Measurements from ENCODE around the gene BACH2. TPM values are rescaled to one million over a fixed set of nuclear protein-coding genes. Genes with fewer than 3 reads are reported as not detected.

Gene BACH2
- total and polyA plus RNA-seq, 2 experiments from 2014 or later = 5.4 to 5.6 TPM

- no peak overlapping the region for H3K27ac ChIP-seq
- DNase-seq (ENCODE audit: low read depth in 1 of 2, low spot score in 1 of 2) = no peak
- H3K9me3 ChIP-seq (ENCODE audit: low read depth) = no peaks in the 10 kb centered on the region
- H3K36me3 ChIP-seq = no peaks in the 10 kb centered on the region
- no peaks in the 10 kb centered on the region for H3K4me1 ChIP-seq (ENCODE audit: low read depth)
- H3K27me3 ChIP-seq = no peaks in the 10 kb centered on the region
- no peak overlapping the region for H3K4me3 ChIP-seq
- no peak for TF ChIP-seq CTCF (IDR thresholded peaks at IDR 0.05; ENCODE audit: low read depth, low read length)
These were observed 252.3 kb downstream of the BACH2 start for GRCh38 chr6:90044182-90044832.

GRCh38 chr6:90040931-90041330 is 255.7 kb downstream of the BACH2 start:
- H3K27me3 ChIP-seq = no peaks in the 10 kb centered on the region
- H3K36me3 ChIP-seq = no peaks in the 10 kb centered on the region
- no peak overlapping the region for H3K4me3 ChIP-seq
- no peak overlapping the region for H3K27ac ChIP-seq
- H3K9me3 ChIP-seq (ENCODE audit: low read depth) = no peaks in the 10 kb centered on the region
- DNase-seq (ENCODE audit: low read depth in 1 of 2, low spot score in 1 of 2) = no peak
- TF ChIP-seq CTCF (IDR thresholded peaks at IDR 0.05; ENCODE audit: low read depth, low read length) = no peak
- no peaks in the 10 kb centered on the region for H3K4me1 ChIP-seq (ENCODE audit: low read depth)

DNA sequence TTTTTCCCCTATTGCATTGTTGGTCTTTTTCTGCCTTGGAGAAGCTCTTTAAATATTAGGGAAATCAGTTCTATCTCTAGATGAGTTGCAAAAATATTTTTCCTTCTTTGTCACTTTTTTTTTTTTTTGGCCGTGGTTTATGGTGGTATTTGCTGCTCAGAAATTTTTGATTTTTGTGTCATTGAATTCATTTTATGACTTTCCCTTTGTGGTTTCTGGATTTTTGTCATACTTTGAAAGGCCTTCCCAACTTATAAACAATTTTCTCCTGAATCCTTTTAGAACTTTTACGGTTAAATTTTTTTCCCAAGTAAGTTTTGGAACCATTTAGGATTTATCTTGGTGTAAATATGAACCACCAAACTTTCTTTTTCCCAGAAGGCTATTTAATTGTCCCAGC is 256.7 kb downstream of the BACH2 start:
- TF ChIP-seq CTCF (IDR thresholded peaks at IDR 0.05; ENCODE audit: low read depth, low read length) = no peak
- H3K4me3 ChIP-seq = no peak overlapping the region
- DNase-seq (ENCODE audit: low read depth in 1 of 2, low spot score in 1 of 2) = no peak
- H3K36me3 ChIP-seq = no peaks in the 10 kb centered on the region
- no peaks in the 10 kb centered on the region for H3K27me3 ChIP-seq
- no peaks in the 10 kb centered on the region for H3K4me1 ChIP-seq (ENCODE audit: low read depth)
- no peak overlapping the region for H3K27ac ChIP-seq
- H3K9me3 ChIP-seq (ENCODE audit: low read depth) = no peaks in the 10 kb centered on the region

DNA sequence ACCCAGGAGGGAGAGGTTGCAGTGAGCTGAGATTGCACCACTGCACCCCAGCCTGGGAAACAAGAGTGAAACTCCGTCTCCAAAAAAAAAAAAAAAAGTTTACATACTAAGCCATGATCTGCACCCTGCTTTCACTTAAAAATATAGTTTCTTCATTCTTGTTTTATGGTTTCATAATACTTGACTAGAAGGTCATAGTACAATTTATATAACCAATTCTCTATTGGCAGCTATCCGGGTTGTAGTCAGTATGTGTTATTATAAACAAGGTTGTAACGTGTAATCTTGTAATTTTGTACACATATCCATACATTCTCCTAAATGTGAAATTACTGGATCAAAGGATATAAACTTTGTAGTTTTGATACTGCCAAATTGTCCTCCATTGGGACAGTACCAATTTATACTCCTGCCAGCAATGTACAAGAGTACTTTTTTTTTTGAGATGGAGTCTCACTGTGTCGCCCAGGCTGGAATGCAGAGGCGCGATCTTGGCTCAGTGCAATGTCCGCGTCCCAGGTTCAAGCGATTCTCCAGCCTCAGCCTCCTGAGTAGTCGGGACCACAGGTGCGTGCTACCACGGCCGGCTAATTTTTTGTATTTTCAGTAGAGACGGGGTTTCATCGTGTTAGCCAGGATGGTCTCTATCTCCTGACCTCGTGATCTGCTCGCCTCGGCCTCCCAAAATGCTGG is 257.5 kb downstream of the BACH2 start:
- H3K4me1 ChIP-seq (ENCODE audit: low read depth) = no peaks in the 10 kb centered on the region
- H3K4me3 ChIP-seq = no peak overlapping the region
- H3K27ac ChIP-seq = no peak overlapping the region
- TF ChIP-seq CTCF (IDR thresholded peaks at IDR 0.05; ENCODE audit: low read depth, low read length) = no peak
- no peak for DNase-seq (ENCODE audit: low read depth in 1 of 2, low spot score in 1 of 2)
- no peaks in the 10 kb centered on the region for H3K27me3 ChIP-seq
- H3K36me3 ChIP-seq = no peaks in the 10 kb centered on the region
- H3K9me3 ChIP-seq (ENCODE audit: low read depth) = no peaks in the 10 kb centered on the region

DNA sequence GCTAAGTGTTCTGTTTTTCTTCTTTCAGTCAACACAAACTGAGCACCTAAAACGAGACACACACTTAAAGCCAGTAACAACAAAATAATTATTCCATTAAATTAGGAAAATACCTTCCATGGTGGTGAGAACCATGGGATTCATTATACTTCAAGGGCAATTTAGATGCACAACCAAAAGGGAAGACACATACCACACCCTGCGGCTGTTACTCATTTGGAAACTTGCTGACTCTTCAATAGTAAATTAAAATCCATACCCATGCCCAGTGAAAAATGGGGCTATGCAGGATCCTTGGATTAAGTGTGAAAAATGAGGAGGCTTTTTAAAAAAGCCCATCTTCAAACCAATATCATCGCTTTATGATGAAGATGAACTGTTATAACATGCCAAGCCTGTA is 259.7 kb downstream of the BACH2 start:
- Histone ChIP-seq H3K36me3 (no peaks in the 10 kb centered on the region), H3K9me3 (ENCODE audit: low read depth) (no peaks in the 10 kb centered on the region), H3K4me1 (ENCODE audit: low read depth) (no peaks in the 10 kb centered on the region), H3K27me3 (no peaks in the 10 kb centered on the region), H3K27ac (no peak overlapping the region), H3K4me3 (no peak overlapping the region)
- no peak for TF ChIP-seq CTCF (IDR thresholded peaks at IDR 0.05; ENCODE audit: low read depth, low read length)
- DNase-seq (ENCODE audit: low read depth in 1 of 2, low spot score in 1 of 2) = no peak
